ENCODE measurements around the gene FBXW7.

The FBXW7 gene

GRCh38 chr4:152509595-152510225 is 26.2 kb downstream of the FBXW7 start:
- DNase-seq = no peak

DNA sequence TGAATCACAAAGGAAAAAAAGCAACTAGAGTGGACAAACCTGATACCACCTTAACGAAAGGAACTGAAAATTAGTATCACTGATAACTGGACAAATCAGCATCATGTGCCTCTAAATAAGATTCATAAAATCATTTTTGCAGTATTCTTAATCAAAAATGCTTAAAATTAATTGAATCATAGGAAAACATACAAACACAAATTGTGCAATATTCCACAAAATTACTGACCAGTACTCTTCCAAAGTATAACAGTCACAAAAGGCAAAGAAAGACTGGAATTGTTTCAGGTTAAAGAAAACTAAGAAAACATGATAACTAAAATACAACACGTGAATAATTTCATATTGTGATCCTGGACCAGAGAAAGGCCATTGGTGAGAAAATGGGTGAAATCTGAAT is 27.1 kb downstream of the FBXW7 start:
- no peak for DNase-seq

DNA sequence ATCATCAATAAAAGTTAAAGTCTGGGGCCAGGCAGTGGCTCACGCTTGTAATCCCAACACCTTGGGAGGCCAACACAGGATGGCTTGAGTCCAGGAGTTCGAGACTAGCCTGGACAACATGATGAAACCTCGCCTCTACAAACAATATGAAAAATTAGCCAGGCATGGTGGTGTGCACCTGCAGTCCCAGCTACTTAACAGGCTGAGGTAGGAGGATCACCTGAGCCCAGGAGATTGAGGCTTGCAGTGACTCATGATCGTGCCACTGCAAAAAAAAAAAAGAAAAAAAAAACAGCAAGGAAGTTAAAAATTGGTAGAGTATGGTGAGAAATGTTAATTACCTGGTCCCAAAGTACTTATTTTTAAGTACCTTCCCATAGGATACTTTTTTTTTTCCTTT is 27.5 kb downstream of the FBXW7 start:
- DNase-seq = no peak

DNA sequence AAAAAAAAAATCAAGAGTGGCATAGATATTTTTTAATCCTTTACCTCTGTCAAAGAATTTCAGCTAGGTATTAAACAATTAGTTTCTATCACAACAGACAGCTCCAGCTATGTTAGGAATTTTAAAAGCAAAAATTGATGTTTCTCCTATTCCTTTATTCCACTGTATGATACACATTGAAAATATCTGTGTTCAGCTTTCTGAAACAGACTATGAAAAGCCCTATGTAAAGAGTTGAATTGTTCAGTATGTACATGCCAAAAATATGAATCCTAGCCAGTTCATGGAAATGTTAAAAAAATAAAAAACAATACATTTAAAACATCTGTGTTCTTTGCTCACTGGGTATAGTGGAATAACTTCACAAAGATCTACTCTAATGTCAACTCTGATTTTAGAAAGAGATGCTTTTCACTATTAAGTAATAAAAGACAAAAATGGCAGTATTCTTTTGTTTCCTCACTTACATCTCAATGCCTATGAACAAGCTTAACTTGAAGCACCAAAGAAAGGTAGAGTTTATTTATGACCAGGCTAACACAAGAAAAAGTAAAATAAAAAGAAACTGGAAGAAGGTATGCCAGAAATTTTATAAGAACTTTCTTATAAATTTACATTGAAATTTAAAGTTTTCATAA is 32.1 kb downstream of the FBXW7 start:
- no peak for DNase-seq

GRCh38 chr4:152501846-152502536 is 33.9 kb downstream of the FBXW7 start:
- no peak for DNase-seq

GRCh38 chr4:152500800-152501434 is 35.0 kb downstream of the FBXW7 start:
- DNase-seq = peak; percentile 57

DNA sequence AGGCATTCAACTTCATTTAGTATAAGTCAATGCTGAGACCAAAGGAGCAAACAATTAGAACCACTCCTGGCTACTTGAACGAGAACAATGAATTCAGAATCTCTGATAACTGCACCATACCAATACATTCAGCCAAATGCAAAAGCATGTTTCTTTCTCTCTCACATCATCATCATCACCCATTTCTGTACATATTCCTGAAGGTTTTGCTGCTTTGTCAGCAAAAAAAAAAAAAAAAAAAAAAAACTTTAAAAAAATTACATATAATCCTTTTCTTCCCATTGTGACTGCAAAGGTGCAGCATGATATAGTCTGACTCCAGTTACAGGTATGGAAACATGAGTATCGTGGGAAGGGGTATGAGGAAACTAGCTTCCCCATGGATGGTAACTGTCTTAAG is 35.6 kb downstream of the FBXW7 start:
- DNase-seq = no peak

DNA sequence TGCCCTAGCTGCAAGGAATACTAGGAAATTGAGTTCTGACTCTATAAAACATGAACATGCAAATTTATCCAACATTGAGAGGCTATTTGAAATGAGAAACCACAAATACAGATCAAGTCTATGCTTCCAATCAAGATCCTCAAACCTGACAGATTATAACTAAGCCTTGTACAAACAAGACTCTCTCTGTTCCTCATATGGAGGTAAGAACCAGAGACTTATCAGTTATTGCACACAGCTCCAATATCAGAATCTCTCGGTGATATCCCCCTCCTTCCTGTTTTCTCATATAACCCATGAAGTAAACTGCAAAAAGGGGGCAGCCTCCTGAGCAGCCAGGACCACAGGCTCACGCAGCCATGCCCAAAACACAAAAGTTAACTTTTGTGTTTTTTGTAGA is 36.5 kb downstream of the FBXW7 start:
- no peak for DNase-seq

- no peak for DNase-seq
These were observed 41.9 kb downstream of the FBXW7 start for GRCh38 chr4:152494020-152494419.

GRCh38 chr4:152488246-152488645 is 47.6 kb downstream of the FBXW7 start:
- DNase-seq = no peak

- no peak for DNase-seq
These were observed 49.2 kb downstream of the FBXW7 start for GRCh38 chr4:152486429-152487389.

DNA sequence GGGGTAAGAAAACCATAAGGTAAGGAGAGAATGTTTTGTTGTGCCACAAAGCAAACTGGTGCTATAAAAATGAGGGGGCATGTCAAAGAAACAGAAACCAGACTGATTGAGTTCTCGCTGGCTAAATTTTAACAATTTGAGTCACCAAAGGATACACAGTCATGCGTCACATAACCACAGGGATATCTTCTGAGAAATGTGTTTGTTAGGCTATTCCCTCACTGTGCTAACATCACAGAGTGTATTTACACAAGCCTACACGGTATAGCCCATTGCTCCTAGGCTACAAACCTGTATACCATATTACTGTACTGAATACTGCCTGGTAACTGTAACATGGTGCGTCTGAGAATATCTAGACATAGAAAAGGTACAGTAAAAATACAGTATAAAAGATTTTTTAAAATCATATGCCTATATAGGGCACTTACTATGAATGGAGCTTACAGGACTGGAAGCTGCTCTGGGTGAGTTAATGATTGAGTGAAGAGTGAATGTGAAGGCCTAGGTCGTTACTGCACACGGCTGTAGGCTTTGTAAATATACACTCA is 50.1 kb downstream of the FBXW7 start:
- no peak for DNase-seq

DNA sequence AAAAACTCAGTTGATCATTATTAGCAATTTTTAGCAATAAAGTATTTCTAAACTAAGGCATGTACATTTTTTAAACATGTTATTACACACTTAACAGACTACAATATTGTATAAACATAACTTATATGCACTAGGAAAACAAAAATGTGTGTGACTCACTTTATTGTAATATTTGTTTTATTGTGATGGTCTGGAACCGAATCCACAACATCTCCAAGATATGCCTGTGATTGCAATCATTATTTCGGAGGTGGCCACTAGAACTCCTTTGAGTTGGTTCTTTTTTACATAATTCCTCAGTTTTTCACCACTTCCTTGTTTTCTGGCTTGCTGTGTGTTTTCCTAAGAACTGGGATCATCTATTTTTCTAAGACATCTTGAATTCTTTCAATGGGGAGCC is 53.7 kb downstream of the FBXW7 start:
- no peak for DNase-seq

GRCh38 chr4:152480901-152481300 is 55.0 kb downstream of the FBXW7 start:
- DNase-seq = no peak

GRCh38 chr4:152480326-152480725 is 55.6 kb downstream of the FBXW7 start:
- no peak for DNase-seq

- no peak for DNase-seq
These were observed 56.4 kb downstream of the FBXW7 start for GRCh38 chr4:152479428-152480026.

DNA sequence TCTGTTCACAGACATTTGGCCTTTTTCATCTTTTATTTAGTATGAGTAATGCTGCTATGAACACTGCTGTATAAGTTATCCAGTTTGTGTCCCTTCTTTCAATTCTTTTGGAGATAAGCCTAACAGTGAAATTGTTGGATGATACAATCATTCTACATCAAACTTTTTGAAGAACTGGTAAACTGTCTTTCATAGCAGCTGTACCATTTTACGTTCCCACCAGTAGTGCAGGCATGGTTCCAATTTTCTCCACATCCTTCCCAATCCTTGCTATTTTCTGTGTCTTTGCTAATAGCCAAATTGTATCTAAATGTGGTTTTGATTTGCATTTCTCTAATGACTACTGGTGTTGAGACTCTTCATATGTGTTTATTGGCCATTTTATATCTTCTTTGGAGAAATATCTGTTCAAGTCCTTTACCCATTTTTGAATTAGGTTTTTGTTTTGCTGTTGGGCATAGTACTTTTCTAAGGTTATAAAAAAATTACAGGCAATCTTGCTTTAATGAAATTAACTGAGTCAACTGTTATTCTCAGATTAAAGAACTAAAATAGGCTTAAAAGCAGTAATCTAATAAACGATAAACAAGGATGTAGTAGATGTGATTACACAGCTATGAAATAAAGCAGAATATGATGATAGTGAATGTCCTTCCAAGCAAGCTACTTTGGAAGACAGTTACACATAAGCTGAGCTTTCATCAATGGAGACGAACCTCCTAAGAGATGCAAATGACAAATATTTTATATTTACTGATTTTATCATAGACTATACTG is 57.2 kb downstream of the FBXW7 start:
- DNase-seq = no peak

DNA sequence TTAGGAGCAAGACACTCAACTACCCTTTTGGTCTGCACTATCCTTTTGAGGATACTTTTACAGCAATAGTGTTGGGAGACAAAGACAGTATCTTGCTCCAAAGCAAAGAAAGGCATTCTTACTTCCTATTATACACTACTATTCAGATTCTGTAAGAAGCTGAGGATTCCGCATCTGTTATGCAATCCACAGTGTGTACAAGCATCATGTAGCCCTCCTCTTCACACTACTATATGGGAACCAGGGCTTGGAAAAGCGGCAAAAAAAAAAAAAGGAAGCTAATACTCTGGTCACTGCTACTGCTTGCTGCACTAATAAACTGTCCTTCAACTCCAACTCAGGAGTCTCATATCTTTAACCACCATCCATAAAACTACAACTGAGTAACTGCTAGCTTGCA is 59.1 kb downstream of the FBXW7 start:
- DNase-seq = no peak

- DNase-seq = no peak
These were observed 64.6 kb downstream of the FBXW7 start for GRCh38 chr4:152471251-152471792.

DNA sequence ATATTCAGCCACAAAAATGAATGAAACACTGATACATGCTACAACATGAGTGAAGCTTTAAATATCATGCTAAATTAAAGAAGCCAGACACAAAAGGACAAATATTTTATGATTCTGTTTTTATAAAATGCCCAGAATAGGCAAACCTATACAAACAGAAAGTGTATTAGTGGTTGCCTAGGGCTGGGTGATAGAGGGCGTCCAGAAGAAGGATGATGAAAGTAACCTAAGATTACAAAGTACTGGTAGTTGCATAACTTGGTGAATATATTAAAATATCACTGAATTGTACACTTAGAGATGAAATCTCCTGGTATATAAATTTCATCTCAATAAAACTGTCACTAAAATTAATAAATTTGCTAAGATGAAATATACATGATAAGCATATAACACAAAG is 67.5 kb downstream of the FBXW7 start:
- DNase-seq = no peak

DNA sequence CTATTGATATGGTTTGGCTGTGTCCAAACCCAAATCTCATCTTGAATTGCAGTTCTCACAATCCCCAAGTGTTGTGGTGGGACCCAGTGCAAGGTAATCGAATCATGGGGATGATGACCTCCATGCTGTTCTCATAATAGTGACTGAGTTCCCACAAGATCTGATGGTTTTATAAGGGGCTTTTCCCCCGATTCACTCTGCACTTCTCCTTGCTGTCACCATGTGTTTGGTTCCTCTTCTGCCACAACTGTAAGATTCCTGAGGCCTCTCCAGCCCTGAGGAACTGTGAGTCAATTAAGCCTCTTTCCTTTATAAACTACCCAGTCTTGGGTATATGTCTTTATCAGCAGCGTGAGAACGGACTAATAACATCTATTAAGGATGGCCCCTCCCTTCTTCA is 68.8 kb downstream of the FBXW7 start:
- no peak for DNase-seq

All from NCI-H2227 treated with DMSO at 0.1 percent for 48 hours (cell line).